ENCODE measurements around the gene WRNIP1.
"Not testable (repeated sequence)": the region's sequence is repeated elsewhere in the genome, so short reads cannot be mapped to it uniquely, and the experiment has no call there.

The WRNIP1 gene

DNA sequence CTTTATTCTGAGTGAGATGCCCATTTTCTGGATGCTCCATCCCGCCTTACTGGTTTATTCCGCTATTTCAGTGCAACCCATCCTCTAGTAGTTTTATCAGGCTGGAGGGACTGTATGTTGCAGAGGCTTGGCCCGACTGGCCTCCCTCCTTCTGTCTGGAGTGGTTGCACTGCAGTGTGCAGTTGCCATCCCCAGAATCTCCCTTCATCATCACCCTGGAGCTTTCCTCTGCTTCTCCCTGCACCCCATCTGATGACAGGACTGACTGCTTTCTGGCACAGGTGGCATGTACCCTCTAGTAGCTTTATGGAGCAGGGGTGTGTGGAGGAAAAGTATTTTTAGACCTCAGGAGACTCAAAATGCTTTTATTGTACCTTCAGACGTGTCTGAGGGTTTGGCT is 21.1 kb downstream of the WRNIP1 start:
- DNase-seq (ENCODE audit: low read depth): no peak

DNA sequence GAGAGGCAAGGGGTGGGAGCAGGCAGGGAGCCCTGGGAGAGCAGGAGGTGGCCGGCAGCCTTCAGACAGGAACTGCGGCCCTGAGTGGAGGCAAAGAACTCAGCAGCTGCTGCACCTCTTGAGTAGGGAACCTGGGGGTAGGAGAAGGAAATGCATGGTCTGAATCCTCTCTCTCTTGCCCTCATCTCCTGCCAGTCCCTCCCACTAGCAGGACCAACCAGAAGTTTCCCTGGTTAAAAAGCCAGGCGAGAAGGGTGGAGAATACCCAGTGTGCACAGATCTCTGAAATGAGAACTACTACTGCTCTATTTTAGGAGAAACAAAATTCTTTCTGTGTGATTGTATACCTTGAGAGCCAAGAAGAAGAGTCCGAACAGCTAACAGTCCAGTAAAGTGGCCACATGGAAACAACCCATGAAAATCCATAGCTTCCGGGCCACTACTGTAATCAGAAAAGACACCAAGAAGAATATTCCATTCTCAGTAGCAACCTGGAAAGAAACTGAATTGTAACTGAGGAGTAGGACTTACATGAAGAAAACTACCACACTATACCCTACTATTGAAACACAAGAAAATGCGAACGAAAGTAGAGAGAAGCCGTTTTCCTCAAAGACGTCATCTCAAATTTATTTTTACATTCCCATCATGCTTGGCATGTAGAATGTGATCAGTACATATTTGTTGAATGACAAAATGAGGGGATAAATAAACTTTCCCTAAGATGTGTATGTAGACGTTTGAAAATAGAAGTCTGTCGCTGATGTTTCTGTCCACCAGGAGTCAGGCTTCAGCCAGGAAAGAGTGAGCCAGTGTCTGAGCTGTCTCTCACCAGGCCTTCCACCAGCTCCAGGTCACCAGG is 25.6 kb downstream of the WRNIP1 start:
- DNase-seq (ENCODE audit: low read depth): peak; percentile 53

DNA sequence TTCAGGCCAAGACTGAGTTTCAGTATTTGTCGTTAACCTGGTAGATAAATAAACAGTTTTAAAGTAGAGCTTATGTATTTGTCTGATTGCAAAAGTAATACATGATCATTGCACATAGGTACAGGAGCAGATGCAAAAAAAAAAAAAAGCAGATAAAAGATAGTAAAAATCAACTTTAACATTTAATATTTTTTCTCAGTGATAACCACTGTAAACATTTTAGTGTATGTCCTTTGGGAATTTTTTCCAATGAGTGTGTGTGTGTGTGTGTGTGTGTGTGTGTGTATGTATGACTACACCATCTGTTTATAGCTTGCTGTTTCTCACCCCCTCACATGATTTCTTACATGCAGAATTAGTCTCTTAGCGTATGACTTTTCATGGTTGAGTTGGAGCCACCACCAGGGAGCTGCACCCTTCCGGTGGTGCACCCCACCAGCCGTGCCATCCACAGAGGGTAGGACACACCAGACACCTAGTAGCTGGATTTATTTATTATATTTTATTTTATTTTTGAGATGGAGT is 26.3 kb downstream of the WRNIP1 start:
- no peak for DNase-seq (ENCODE audit: low read depth)

DNA sequence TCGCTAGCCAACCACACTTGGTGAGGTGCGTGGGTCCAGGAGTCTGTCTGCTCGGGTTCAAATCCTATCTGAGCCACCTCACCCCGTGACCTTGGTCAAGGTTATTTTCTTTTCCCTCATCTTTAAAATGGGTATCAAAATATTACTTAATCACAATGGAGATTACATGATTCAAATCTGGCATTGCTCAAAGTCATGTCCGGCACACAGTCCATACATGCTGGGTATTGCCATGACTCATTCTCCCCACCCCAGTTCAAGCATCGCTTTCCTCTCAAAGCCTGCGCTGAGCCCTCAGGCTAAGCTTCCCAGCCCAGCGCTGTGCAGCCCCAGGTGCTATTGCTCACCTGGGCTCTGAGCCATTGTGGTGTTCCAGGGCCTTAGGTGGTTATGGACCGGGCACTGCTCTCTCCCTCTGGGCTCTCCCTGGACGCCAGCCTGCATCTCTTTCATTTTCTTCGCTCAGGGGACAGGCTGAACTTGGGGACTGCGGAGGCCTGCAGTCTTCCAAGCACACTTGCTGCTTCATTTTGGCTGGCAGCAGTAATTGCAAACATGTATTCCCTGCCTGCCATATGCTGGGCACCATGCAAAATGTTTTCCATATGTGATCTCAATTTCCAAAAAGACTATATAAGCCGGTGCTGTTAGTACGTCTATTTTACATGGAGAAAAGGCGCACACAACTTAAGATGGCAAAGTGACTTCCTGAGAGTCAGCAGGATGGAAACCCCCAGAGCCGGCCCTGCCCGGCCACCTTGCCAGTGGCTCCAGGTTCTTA is 27.3 kb downstream of the WRNIP1 start:
- DNase-seq (ENCODE audit: low read depth): no peak

DNA sequence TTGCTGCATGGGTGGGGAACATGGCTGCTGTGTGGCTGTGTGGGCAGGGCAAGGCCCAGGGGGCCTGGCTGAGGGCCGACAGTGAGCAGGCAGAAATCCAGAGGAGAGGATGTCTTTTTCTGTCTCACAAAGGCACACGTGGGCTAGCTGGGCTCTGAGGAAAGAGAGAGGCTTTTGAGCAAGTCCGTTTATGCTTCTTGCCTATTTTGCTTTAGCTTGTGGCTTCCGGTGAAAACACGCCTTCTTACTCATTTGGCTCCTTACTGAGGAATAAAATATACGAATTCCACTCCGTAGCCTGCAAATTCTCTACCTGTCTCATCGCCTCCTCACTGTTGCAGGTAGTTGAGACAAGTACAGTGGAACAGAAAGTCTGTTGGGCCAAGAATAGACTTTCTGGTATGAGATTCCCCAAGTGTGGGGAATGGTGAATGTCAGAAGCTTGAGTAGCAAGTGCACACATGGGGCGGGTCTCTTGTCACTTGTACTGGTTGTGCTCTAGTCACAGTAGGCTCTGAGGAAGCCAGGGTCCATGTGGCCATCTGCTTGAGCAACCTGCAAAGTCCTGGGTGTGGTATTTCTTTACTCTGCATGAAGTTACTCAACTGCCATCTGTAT is 28.4 kb downstream of the WRNIP1 start:
- DNase-seq (ENCODE audit: low read depth): peak; percentile 29

DNA sequence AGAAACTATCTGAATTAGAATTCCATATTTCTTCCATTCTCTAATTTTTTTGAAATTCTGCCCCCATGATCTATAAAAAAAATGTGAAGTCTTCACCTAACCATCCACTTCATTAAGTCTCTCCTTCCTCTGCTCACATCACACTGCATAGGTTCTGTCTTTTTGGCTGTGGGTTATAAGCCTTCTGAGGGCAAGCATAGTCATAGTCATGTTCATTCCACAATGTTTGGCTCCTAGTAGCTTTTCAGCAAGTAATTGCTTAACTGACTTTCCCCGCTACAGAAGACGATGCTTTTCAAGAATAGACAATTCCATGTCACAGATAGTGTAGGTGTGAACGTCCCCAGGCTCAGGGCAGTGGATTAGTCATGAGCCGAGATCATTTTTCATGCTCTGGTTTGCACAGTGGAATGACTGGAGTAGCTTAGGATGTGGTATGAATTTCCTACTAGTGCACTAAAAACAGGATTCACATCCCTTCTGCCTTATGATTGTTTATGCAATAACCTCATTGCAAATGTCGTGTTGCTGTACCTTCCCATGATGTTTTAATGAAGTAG is 29.1 kb downstream of the WRNIP1 start:
- no peak for DNase-seq (ENCODE audit: low read depth)

DNA sequence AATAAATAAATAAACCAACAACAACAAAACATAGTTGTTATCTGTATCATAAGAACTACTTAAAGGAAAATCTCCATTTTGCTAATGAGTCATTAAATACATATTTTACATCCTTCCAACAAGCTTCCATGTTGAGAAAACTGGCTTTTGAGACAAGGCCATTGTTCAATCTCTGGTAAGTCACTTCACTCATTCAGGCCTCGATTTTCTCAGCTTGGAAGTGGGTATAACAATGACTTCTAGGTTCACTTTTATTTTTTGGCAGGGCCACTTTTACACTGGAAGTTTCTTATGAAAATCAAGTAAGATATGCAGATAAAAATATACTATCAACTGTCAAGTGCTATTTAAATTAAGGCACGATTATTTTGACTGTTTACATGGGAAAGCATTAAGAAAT is 30.0 kb downstream of the WRNIP1 start:
- no peak for DNase-seq (ENCODE audit: low read depth)

DNA sequence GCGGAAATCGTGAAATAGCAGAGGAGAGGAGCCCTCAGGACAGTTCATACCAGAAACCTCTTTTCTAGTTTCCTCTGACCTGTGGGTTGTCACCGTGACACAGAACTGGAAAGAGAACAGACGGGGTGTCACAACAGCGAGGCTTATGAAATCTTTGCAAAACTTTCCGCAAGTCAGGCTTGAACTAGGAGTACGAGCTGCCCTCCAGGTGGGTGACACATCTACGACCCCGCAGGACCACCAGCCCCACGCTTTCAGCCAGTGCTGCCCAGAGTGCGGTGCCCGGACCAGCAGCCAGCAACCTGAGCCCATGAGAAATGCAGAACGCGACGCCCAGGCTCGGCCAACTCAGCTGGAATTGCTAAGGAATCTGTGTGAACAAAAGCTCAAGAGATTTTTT is 30.8 kb downstream of the WRNIP1 start:
- no peak for DNase-seq (ENCODE audit: low read depth)

DNA sequence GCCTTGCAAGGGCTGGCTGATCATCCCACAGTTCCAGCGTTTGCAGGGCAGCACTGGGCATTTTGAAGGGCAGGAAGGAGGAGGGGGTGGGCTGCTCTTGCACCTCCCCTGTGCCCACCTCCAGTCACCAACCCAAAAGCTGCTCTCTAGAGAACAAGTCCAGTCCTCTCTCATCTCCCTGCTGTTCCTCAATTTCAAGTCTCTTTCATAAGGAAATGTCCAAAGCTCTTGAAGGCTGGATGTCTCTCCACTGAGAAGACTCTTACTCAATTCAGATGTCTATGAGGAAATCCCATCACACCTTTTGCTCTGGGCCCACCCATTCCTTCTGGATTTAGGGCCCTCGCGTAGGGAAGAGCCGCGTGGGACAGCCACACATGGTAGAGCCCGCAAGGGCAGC is 31.7 kb downstream of the WRNIP1 start:
- DNase-seq (ENCODE audit: low read depth): no peak

DNA sequence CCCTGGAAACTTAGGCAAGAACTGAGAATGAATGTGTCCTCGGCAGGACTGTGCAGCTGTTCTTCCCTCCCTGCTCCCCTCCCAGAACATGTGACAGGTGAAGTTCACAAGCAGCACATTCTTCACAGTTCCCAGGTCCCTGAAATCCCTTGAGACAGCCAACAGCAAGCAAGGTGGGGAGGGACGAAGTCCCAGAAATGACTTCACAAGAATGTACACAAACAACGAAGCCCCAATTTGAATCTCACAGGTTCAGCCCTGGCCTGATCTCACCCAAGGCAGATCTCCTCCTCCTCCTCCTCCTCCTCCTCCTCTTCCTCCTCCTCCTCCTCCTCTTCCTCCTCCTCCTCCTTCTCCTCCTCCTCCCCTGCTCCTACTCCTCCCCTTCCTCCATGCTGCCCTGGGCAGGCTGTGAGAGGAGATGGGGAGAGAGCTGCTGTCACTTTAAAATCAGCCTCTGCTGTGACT is 32.4 kb downstream of the WRNIP1 start:
- DNase-seq (ENCODE audit: low read depth): no peak

DNA sequence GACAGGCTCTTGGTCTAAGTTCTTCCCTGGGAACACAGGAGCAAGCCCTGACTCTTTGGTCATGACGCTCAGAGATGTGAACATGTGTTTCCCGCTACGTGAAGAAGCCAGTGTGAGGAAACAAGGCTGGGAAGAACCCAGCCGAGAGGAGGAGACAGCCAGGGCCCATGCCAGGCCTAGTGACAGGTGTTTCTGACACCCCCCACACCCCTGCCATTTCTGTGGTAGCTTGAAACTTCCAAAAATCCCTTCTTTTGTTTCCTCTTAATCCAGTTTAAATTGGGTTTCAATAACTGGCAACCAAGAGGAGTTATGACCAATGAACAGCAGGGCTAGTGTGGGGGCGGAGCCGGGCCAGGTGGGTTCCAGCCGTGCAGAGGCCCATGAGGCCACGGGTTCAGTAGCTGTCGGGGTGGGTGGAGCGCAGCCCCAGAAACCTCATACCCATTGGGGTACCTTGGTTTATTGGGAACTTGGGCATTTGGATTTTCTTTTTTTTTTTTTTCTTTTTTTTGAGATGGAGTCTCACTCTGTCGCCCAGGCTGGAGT is 33.5 kb downstream of the WRNIP1 start:
- no peak for DNase-seq (ENCODE audit: low read depth)

DNA sequence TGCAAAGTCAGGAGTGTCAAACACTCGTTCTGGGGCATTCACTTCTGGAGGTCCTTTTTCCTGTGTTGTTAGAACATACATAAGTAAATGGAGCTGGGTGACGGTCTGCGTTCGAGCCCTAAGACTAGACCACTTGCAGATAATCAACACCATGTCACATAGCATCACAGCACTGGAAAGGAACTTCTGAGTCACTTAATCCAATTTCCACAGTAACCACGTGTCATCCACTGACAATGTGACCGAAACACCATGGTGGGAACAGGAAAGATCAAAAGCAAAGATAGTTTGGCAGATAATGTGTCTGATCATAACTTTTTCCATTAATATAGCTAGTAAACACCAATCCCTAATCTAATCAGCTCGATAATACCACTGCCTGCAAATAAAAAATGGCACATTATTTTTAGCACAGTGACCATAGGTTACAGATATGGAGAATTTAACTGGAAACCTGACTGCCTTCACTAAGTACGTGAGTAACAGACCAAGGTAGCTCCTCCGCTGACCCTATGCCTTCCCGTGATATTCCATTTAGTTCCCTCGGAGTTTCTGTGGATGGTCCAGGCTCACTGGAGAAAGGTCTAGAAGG is 34.8 kb downstream of the WRNIP1 start:
- no peak for DNase-seq (ENCODE audit: low read depth)

DNA sequence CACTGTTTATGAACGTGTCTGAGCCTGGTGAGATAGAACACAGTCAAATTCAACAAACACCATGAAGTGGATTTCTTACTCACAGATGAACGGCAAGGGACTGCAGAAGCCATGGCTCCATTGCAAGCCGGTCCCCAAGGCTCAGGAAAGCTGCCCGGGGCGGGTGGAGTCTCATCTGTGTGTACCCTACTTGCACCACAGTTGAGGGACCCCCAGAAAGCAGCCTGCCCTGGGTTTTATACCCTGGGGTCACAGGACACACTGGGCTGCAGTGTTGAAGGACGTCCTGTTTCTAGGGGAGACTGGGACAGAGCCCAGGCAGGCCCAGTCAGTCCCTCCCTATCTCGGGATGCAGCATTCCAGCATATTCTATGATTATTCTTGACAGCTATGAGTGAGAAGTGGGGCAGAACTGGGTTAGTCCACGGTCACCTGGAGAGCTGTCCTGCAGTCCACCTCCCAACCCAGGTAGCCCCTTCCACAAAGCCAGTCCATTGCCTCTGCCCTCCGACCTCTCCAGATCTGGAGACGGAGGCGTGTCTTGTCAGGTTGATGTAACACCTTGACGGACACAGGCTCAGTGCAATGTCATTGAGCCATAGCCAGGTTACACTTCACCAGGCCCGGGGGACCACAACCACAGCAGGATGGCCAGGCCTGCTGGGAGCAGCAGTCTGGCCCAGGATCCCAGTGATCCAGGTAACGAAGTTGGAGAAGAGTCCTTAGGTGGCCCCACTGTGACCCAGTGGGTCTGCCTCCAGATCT is 35.5 kb downstream of the WRNIP1 start:
- DNase-seq (ENCODE audit: low read depth): no peak

DNA sequence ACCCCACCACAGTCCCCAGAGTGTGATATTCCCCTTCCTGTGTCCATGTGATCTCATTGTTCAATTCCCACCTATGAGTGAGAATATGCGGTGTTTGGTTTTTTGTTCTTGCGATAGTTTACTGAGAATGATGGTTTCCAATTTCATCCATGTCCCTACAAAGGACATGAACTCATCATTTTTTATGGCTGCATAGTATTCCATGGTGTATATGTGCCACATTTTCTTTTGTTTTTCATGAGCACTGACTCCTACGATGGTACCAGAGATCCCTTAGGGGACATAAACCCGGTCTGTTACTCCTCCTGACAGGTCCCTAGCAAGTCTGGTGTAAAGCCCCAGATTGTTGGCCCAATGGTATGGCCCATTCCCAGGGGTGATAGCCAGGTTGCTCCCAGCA is 36.5 kb downstream of the WRNIP1 start:
- DNase-seq (ENCODE audit: low read depth): not testable (repeated sequence)

DNA sequence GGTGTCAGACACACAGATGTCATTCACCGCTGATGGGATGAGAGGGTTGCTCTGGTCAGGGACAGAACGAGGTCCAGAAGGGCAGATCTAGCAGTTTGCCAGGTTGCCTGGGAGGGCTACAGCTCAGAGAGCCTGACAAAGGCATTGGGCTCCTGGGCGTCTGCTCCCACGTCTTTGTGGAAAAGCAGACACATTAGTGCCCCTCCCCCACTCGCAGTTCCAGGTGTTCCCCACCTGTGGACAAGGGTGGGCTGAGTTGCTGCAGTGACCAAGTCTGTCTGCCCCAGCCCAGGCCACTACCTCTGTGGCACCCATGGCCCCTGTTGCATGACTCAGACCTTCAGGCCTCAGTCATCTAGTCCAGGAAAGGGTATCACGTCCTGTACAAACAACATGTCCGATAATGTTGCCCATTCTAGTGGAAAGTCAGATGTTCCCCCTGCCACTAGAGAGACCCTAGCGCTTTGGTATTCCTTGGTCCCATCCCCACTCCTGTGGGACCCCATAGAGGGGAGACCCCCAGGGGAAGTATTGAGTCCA is 37.4 kb downstream of the WRNIP1 start:
- no peak for DNase-seq (ENCODE audit: low read depth)

DNA sequence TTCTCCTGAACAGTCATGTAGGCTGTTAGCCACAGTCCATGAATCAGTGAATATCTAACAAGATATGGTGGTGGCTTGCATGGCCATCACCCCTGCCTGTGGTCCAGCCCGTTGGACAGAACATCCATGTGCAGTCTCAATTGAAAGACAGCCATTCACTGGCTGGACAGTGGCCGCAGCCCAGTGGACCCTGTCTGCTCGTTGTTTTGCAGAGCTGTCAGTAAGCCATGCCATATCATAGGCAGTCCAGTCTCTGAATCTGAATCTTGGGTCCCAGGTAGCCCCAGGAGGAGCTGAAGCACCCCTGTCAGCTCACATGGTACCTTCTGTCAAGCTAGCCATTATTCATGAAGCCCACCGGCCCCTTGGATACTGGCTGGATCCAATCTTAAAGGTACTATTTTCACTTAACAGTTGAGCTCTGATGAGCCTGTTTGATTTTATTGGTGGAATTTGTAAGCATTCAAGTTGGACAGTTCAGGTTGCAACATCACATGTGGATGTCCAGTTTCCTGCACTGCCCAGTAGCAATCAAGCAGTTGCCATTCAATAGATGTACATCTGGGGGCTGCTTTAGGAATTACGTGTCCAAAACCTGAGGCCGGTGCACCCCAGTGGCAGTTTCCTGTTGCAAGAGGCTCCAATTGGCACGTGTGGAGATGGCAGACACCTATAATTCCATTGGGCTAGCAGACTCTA is 38.7 kb downstream of the WRNIP1 start:
- no peak for DNase-seq (ENCODE audit: low read depth)

DNA sequence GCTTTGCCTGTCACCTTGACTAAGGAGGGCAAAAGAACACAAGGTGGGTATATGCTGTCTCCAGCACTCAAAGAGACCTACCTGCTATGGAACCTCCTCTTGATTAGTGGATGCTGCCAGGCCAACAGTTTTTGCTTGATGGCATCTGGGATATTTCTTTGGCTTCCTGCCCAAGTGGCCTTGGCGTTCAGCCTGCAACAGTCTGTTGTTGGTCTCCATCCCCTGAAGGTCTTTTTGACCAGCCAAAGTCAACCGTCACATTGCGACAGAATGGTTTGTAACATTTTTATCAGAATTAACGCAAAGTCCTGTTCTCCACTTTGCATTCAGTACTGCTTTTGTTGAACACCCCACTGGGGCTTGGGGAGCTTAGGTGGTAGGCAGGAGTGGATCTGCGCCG is 39.3 kb downstream of the WRNIP1 start:
- no peak for DNase-seq (ENCODE audit: low read depth)

DNA sequence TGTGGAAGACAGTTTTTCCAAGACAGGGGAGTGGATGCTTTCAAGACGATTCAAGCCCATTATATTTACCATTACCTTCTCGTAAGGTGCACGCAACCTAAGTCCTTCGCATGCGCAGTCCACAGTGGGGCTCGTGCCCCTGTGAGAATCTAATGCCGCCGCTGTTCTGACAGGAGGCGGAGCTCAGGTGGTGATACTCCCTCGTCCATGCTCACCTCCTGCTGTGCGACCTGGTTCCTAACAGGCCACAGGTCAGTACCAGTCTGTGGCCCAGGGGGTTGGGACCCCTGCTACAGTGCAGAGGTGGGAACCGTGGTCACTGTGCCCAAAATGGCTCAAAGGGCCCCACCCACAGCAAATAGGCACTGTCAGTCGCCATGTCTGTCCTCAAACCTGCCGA is 39.8 kb downstream of the WRNIP1 start:
- no peak for DNase-seq (ENCODE audit: low read depth)

DNA sequence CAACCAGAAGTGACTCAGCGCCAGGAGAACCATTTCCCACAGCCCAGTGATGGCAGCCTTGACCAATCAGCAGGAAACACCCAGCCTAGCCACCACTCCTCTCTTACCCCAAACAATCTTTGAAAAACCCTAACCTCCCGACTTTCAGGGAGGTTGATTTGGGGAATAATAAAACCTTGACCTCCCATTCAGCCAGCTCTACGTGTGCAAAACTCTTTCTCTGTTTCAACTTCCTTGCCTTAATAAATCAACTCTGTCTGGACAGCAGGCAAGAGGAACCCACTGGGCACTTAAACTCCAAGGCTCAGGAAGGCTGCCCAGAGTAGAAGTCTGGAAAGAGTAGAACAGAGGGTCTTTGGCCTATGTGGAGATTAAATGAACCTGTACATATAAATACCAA is 41.5 kb downstream of the WRNIP1 start:
- DNase-seq (ENCODE audit: low read depth): no peak

All from activated T-cell treated with anti-CD3 and anti-CD28 coated beads for 48 hours (primary cell).